ENCODE measurements around the gene LGMN. TPM values are rescaled to one million over a fixed set of nuclear protein-coding genes. Genes with fewer than 3 reads are reported as not detected.

Gene LGMN
- total RNA-seq, 1 donor from 2014 or later: 37.0 TPM

DNA sequence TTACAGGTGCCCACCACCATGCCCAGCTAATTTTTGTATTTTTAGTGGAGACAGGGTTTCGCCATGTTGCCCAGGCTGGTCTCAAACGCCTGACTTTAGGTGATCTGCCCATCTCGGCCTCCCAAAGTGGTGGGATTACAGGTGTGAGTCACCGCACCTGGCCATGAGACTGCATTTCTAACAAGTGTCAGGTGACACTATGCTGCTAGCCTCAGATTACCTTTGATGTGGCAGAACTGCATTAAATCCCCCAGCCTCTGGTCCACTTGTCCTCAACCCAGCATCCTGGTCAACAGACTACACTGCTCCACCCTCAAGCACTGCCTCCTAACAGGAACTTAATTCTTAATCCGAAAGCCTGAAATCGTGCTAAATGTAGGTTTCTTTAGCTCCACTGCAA lies 13.1 kb downstream of the LGMN start:
- Mint-ChIP-seq H3K9me3 (peaks cover 4% of the 10 kb centered on the region), H3K36me3 (ENCODE audit: low read depth) (peaks cover 22% of the 10 kb centered on the region), H3K27ac (ENCODE audit: unreplicated experiment) (no peak overlapping the region), H3K4me1 (no peaks in the 10 kb centered on the region), H3K4me3 (no peak overlapping the region), H3K27me3 (ENCODE audit: low read depth) (no peaks in the 10 kb centered on the region)
- DNase-seq (ENCODE audit: low read depth, low spot score): no peak
- TF ChIP-seq, protein P1, sequence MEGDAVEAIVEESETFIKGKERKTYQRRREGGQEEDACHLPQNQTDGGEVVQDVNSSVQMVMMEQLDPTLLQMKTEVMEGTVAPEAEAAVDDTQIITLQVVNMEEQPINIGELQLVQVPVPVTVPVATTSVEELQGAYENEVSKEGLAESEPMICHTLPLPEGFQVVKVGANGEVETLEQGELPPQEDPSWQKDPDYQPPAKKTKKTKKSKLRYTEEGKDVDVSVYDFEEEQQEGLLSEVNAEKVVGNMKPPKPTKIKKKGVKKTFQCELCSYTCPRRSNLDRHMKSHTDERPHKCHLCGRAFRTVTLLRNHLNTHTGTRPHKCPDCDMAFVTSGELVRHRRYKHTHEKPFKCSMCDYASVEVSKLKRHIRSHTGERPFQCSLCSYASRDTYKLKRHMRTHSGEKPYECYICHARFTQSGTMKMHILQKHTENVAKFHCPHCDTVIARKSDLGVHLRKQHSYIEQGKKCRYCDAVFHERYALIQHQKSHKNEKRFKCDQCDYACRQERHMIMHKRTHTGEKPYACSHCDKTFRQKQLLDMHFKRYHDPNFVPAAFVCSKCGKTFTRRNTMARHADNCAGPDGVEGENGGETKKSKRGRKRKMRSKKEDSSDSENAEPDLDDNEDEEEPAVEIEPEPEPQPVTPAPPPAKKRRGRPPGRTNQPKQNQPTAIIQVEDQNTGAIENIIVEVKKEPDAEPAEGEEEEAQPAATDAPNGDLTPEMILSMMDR (conservative IDR thresholded peaks at IDR 0.05): no peak

DNA sequence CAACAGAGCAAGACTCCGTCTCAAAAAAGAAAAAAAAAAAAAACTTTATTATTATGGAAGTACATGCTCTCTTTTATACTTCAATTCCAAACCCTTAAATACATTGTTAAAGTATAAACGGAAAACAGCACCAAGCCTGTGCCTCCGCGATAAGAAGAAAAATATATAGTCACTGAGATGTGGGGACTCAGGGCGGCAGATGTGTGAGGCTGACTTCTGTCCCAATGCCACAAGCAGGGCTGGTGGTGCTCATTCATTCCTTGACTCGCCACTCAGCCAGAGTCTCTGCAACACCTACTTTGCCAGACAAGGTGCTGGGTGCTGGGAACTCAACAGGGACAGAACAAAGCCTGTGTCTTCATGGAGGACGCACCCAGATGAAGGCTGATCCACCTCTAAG lies 13.8 kb downstream of the LGMN start:
- no peak for DNase-seq (ENCODE audit: low read depth, low spot score)
- TF ChIP-seq, protein P1 (conservative IDR thresholded peaks at IDR 0.05): no peak
- Mint-ChIP-seq H3K4me3 (no peak overlapping the region), H3K27ac (ENCODE audit: unreplicated experiment) (no peak overlapping the region), H3K27me3 (ENCODE audit: low read depth) (no peaks in the 10 kb centered on the region), H3K4me1 (no peaks in the 10 kb centered on the region), H3K36me3 (ENCODE audit: low read depth) (peaks cover 25% of the 10 kb centered on the region), H3K9me3 (peaks cover 4% of the 10 kb centered on the region)

DNA sequence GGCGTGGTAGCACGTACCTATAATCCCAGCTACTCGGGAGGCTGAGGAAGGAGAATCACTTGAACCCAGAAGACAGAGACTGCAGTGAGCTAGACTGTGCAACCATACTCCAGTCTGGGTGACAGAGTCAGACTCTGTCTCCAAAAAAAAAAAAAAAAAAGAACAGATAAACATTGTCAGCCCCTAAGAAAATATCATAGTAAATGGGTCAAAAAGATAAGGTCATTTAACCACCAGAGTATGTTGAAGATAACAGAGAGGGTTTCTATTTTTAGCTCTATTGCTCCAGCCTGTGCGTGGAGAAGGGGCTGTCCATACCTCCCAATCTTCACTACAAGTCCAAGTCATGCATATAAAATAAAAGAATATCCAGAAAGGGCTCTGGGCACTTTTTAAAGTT lies 15.4 kb downstream of the LGMN start:
- Mint-ChIP-seq H3K27me3 (ENCODE audit: low read depth) (no peaks in the 10 kb centered on the region), H3K9me3 (peaks cover 4% of the 10 kb centered on the region)
- TF ChIP-seq, protein P1 (conservative IDR thresholded peaks at IDR 0.05): no peak

DNA sequence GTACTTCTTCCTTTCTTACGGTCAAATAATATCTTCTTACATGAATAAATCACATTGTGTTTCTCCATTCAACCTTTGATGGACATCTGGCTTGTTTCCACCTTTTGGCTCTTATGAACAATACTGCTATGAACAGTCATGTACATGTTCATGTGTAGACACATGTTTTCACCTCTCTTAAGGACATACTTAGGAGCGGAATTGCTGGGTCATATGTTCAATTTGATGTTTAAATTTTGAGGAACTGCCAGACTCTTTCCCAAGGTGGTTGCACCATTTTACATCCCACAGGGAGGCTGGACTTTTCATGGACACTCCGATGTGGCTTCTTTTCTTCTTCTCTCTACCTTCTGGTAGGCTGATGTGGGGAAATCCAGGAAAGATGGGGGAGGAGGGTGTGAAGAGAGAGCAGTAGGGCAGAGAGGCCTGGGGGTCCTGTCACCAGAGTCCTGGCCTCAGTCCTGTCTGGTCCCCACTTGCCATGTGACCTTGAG lies 16.8 kb downstream of the LGMN start:
- DNase-seq (ENCODE audit: low read depth, low spot score): no peak
- no peak overlapping the region for H3K4me3 Mint-ChIP-seq
- peaks cover 4% of the 10 kb centered on the region for H3K9me3 Mint-ChIP-seq
- peaks cover 26% of the 10 kb centered on the region for H3K36me3 Mint-ChIP-seq (ENCODE audit: low read depth)
- no peak overlapping the region for H3K27ac Mint-ChIP-seq (ENCODE audit: unreplicated experiment)
- no peaks in the 10 kb centered on the region for H3K4me1 Mint-ChIP-seq
- no peaks in the 10 kb centered on the region for H3K27me3 Mint-ChIP-seq (ENCODE audit: low read depth)
- TF ChIP-seq, protein P1 (conservative IDR thresholded peaks at IDR 0.05): no peak

More for the DNA sequence above, 15.4 kb downstream of the LGMN start:
- Mint-ChIP-seq H3K4me3 (no peak overlapping the region), H3K4me1 (no peaks in the 10 kb centered on the region), H3K36me3 (ENCODE audit: low read depth) (peaks cover 19% of the 10 kb centered on the region), H3K27ac (ENCODE audit: unreplicated experiment) (peak overlapping the region; percentile 27)
- no peak for DNase-seq (ENCODE audit: low read depth, low spot score)

DNA sequence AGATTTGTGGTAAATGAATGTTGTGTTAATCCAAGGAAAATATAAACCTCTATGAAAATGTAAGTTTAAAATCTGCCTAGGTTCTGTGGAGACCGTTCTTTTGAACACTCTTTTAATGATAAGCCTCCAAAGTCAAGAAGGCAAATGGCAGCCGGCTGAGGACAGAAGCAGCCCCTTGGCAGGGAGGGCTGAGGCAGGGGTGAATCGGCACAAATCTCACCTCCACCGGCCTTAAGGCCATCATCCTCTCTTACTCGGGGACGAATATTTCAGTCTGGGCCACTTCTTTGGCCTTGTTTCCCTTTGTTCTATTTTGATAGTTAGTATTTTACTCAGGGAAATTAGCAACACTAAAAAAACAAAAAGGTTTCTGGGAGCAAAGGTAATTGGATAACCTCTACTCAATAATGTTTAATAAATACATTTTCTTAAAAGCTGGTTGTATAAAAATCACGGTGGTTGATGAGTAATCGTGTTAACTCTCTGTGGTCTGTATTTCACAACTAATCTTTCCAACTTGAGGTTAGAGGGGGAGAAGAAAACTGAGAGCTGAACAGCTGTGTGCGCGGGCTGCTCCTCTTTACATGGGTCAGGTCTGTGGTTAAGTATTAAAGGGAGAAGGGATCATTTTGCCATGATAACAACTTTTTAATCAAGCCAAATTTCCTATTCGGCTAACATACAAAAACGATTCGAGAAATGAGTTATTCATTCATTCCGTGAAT lies 18.6 kb downstream of the LGMN start:
- Mint-ChIP-seq H3K9me3 (peaks cover 4% of the 10 kb centered on the region), H3K4me1 (no peaks in the 10 kb centered on the region), H3K27ac (ENCODE audit: unreplicated experiment) (peak overlapping the region; percentile 95), H3K27me3 (ENCODE audit: low read depth) (no peaks in the 10 kb centered on the region), H3K4me3 (no peak overlapping the region), H3K36me3 (ENCODE audit: low read depth) (peaks cover 27% of the 10 kb centered on the region)
- TF ChIP-seq, protein P1 (conservative IDR thresholded peaks at IDR 0.05): no peak
- DNase-seq (ENCODE audit: low read depth, low spot score): no peak

Measured in neural crest cell (in vitro differentiated cells).